ENCODE results near the gene FSTL4.

DNA sequence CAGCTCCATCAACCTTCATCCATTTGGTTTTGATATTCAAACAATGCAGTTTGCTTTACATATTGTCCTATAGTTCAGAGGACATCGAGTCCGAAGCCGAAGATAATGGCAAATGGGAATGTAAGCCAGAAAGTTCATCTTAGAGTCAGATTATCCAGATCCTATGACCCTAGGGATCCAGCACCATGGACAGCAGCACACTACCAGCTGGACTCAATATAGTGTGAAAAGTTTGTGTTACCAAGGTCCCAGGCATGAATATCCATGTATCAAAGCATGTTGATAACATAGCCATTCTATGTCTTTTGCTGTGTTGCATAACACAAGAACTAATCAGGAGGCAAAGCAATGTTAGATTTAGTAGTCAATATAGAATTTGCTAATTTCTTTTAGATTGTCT, 46.3 kb downstream of the FSTL4 start:
- TF ChIP-seq, protein P1, sequence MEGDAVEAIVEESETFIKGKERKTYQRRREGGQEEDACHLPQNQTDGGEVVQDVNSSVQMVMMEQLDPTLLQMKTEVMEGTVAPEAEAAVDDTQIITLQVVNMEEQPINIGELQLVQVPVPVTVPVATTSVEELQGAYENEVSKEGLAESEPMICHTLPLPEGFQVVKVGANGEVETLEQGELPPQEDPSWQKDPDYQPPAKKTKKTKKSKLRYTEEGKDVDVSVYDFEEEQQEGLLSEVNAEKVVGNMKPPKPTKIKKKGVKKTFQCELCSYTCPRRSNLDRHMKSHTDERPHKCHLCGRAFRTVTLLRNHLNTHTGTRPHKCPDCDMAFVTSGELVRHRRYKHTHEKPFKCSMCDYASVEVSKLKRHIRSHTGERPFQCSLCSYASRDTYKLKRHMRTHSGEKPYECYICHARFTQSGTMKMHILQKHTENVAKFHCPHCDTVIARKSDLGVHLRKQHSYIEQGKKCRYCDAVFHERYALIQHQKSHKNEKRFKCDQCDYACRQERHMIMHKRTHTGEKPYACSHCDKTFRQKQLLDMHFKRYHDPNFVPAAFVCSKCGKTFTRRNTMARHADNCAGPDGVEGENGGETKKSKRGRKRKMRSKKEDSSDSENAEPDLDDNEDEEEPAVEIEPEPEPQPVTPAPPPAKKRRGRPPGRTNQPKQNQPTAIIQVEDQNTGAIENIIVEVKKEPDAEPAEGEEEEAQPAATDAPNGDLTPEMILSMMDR (IDR thresholded peaks at IDR 0.05) = no peak
- no peak for TF ChIP-seq EZH2 (IDR thresholded peaks at IDR 0.05; ENCODE audit: borderline replicate concordance, insufficient read depth, low read depth, low read length, poor library complexity, severe bottlenecking)

Data from B cell (primary cell).